Nephron (organoid): ENCODE measurements around the gene CSH2.
A peak's percentile ranks its signal among the peaks of the same experiment; 100 is the strongest.
"Not testable (repeated sequence)": the region's sequence is repeated elsewhere in the genome, so short reads cannot be mapped to it uniquely, and the experiment has no call there.

Experiments
- H3K27ac Mint-ChIP-seq, 3 experiments: 2 replicates each; pipeline ENCODE4 v1.8.0; 2020; ENCODE audit warnings: mixed read lengths in 3 of 3, mild to moderate bottlenecking in 2 of 3, moderate library complexity in 1 of 3
- H3K27me3 Mint-ChIP-seq: 2 replicates; pipeline ENCODE4 v1.8.0; 2021; ENCODE audit warnings: low read depth, mild to moderate bottlenecking, moderate library complexity, mixed read lengths
- H3K36me3 Mint-ChIP-seq: 2 replicates; pipeline ENCODE4 v1.8.0; 2020; ENCODE audit warnings: low read depth, mixed read lengths
- H3K4me1 Mint-ChIP-seq: 2 replicates; pipeline ENCODE4 v1.8.0; 2020; ENCODE audit warnings: mixed read lengths
- H3K4me3 Mint-ChIP-seq, 3 experiments: 2 replicates each; pipeline ENCODE4 v1.8.0; 2020; ENCODE audit warnings: mild to moderate bottlenecking in 3 of 3, mixed read lengths in 3 of 3, moderate library complexity in 2 of 3
- H3K9me3 Mint-ChIP-seq: 2 replicates; pipeline ENCODE4 v1.8.0; 2020; ENCODE audit warnings: mixed read lengths
- CTCF ChIP-seq, 3 experiments: fragments of 200-600 bp; sonication (generic); IDR thresholded peaks; one replicate each; pipeline ENCODE4 v1.5.0; 2021; ENCODE audit warnings: antibody characterized with exemption in 3 of 3; ENCODE audit not compliant: unreplicated experiment in 3 of 3

CSH2 gene

GRCh38 chr17:63916566-63917185, 43.2 kb upstream of the CSH2 start:
- H3K27me3 Mint-ChIP-seq, result peaks cover 13% of the 10 kb centered on the region
- H3K36me3 Mint-ChIP-seq, result no peaks in the 10 kb centered on the region
- TF ChIP-seq CTCF (IDR thresholded peaks at IDR 0.05; ENCODE audit: unreplicated experiment in 3 of 3), result no peak
- H3K27ac Mint-ChIP-seq, result no peak overlapping the region
- H3K4me3 Mint-ChIP-seq, result no peak overlapping the region
- peaks cover 5% of the 10 kb centered on the region for H3K4me1 Mint-ChIP-seq
- H3K9me3 Mint-ChIP-seq, result no peaks in the 10 kb centered on the region

GRCh38 chr17:63915753-63916152, 42.3 kb upstream of the CSH2 start:
- not testable (repeated sequence) for H3K27ac Mint-ChIP-seq, H3K4me1 Mint-ChIP-seq, H3K4me3 Mint-ChIP-seq, H3K9me3 Mint-ChIP-seq, H3K36me3 Mint-ChIP-seq
- H3K27me3 Mint-ChIP-seq, result peaks cover 17% of the 10 kb centered on the region

- TF ChIP-seq CTCF (IDR thresholded peaks at IDR 0.05; ENCODE audit: unreplicated experiment in 3 of 3), result no peak
- Mint-ChIP-seq H3K9me3 (no peaks in the 10 kb centered on the region), H3K36me3 (no peaks in the 10 kb centered on the region), H3K4me1 (peaks cover 5% of the 10 kb centered on the region), H3K27ac (no peak overlapping the region), H3K27me3 (peaks cover 27% of the 10 kb centered on the region), H3K4me3 (no peak overlapping the region)
These were observed 41.0 kb upstream of the CSH2 start for GRCh38 chr17:63914471-63914870.

- Mint-ChIP-seq H3K27me3 (peaks cover 28% of the 10 kb centered on the region), H3K36me3 (no peaks in the 10 kb centered on the region), H3K4me1 (no peaks in the 10 kb centered on the region), H3K27ac (no peak overlapping the region), H3K9me3 (no peaks in the 10 kb centered on the region), H3K4me3 (no peak overlapping the region)
- peak; percentile 79 to 88 (median 80) for TF ChIP-seq CTCF (IDR thresholded peaks at IDR 0.05; ENCODE audit: unreplicated experiment in 3 of 3)
These were observed 38.2 kb upstream of the CSH2 start for GRCh38 chr17:63911657-63912100.

GRCh38 chr17:63911041-63911635, 37.7 kb upstream of the CSH2 start, which contains the start of gene CSHL1:
Gene CSHL1, minus strand, starts transcription at chr17:63911258. Its CDS starts 62 bp downstream, at chr17:63911196.
- no peak within 1 kb of the TSS for H3K4me3 Mint-ChIP-seq
- no peaks in the 10 kb centered on the region for H3K9me3 Mint-ChIP-seq
- no peak within 1 kb of the TSS for H3K27ac Mint-ChIP-seq
- no peak for TF ChIP-seq CTCF (IDR thresholded peaks at IDR 0.05; ENCODE audit: unreplicated experiment in 3 of 3)
- H3K27me3 Mint-ChIP-seq, result peaks cover 29% of the 10 kb centered on the region
- no peaks in the 10 kb centered on the region for H3K4me1 Mint-ChIP-seq
- H3K36me3 Mint-ChIP-seq, result no peaks in the 10 kb centered on the region

GRCh38 chr17:63910096-63910495, 36.6 kb upstream of the CSH2 start:
- no peak overlapping the region for H3K4me3 Mint-ChIP-seq
- no peaks in the 10 kb centered on the region for H3K4me1 Mint-ChIP-seq
- no peak for TF ChIP-seq CTCF (IDR thresholded peaks at IDR 0.05; ENCODE audit: unreplicated experiment in 3 of 3)
- H3K27ac Mint-ChIP-seq, result no peak overlapping the region
- H3K9me3 Mint-ChIP-seq, result no peaks in the 10 kb centered on the region
- H3K36me3 Mint-ChIP-seq, result no peaks in the 10 kb centered on the region
- peaks cover 29% of the 10 kb centered on the region for H3K27me3 Mint-ChIP-seq

GRCh38 chr17:63909586-63909985, 36.1 kb upstream of the CSH2 start:
- not testable (repeated sequence) for H3K36me3 Mint-ChIP-seq, H3K9me3 Mint-ChIP-seq, H3K4me3 Mint-ChIP-seq, H3K4me1 Mint-ChIP-seq, H3K27ac Mint-ChIP-seq
- peaks cover 29% of the 10 kb centered on the region for H3K27me3 Mint-ChIP-seq

GRCh38 chr17:63907161-63907778, 33.8 kb upstream of the CSH2 start:
- H3K4me3 Mint-ChIP-seq, H3K9me3 Mint-ChIP-seq, H3K27ac Mint-ChIP-seq, H3K4me1 Mint-ChIP-seq, H3K36me3 Mint-ChIP-seq: not testable (repeated sequence)
- H3K27me3 Mint-ChIP-seq, result peaks cover 33% of the 10 kb centered on the region

- H3K9me3 Mint-ChIP-seq, H3K36me3 Mint-ChIP-seq: not testable (repeated sequence)
These were observed 31.3 kb upstream of the CSH2 start for GRCh38 chr17:63904796-63905195.

More at GRCh38 chr17:63904796-63905195, 31.3 kb upstream of the CSH2 start:
- not testable (repeated sequence) for H3K27ac Mint-ChIP-seq, H3K4me3 Mint-ChIP-seq, H3K4me1 Mint-ChIP-seq
- H3K27me3 Mint-ChIP-seq, result peaks cover 26% of the 10 kb centered on the region
